HG02870 (cell line): Measurements from ENCODE around the gene CPNE5.
"Not testable (repeated sequence)": the region's sequence is repeated elsewhere in the genome, so short reads cannot be mapped to it uniquely, and the experiment has no call there.

Experiments
- ATAC-seq: cut with Tn5 transposase; IDR thresholded peaks from one replicate; pipeline ENCODE4 v1.9.1; 2021; ENCODE audit warnings: mild to moderate bottlenecking, moderate library complexity; ENCODE audit not compliant: unreplicated experiment

The CPNE5 gene

DNA sequence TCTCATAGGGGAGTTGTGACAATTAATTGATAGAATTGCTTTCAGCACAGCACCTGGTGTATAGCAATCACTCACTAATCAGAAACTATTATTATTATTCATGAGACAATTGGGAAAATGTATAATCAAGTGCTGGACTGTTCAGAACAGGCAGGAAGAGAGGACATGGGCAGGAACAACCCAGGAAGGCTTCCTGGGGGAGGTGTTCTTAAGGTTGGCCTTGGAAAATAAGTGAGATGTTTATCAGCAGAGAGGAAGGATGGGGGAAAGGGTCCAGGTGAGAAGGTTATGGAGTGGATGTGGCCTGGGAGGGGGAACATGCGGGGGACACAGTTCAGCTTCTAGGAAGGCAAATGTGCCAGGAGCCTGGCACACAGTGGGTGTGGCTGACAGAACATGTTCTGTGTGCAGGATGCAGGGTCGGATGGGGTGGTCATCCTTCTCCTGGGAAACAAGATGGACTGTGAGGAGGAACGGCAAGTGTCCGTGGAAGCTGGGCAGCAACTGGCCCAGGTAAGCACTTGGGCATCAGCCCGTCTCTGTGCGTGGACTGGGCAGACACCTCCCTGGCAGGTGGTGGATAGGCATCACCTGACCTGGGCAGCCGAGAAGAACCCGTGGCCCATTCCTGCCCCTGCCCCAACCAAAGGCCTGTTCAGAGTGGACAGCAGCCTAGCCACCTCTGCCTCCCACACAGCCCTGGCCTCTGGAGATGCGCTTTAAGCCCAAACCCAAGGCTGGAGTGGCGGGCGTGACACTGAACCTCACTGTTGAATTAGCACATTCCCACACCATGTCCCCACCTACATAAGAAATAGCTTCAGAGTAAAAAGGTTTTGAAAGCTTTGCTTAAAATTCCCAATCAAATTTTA is 110.7 kb downstream of the CPNE5 start:
- no peak for ATAC-seq

DNA sequence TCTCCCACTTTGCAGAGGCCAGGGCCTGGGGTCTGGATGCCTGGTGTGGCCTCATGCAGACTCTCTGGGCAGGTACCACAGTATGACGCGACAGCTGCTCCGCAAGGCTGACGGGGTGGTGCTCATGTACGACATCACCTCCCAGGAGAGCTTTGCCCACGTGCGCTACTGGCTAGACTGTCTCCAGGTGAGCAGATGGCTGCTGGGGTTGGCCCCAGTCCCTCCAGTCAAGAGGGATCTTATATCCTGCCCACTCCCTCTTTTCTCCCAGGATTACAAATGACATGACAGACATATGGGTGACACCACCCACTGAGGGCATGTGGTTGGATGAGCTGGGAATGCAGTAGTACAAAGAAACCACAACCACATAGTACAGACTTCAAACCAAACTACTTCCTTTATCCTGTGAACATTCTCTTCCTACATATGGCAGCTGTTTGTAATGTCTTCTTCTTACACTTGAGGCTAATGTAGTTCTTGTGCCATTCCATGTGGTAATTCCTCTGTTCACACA is 111.7 kb downstream of the CPNE5 start:
- no peak for ATAC-seq

DNA sequence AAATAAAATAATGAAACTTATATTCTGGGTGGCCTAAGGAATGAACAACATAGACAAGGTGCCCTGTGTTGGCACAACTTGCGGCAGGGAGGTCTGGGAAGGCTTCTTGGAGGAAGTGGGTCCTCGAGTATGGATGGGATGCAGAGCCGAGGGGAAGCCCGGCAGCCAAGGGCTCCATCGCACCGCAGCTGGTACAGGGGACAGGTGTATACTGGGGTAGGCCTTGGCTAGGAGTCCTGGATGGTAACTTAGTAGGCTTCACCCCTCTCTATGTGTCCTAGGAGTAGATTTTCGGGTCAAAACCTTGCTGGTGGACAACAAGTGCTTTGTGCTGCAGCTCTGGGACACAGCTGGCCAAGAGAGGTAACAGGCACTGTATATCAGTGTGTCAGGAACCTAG is 113.7 kb downstream of the CPNE5 start:
- no peak for ATAC-seq

DNA sequence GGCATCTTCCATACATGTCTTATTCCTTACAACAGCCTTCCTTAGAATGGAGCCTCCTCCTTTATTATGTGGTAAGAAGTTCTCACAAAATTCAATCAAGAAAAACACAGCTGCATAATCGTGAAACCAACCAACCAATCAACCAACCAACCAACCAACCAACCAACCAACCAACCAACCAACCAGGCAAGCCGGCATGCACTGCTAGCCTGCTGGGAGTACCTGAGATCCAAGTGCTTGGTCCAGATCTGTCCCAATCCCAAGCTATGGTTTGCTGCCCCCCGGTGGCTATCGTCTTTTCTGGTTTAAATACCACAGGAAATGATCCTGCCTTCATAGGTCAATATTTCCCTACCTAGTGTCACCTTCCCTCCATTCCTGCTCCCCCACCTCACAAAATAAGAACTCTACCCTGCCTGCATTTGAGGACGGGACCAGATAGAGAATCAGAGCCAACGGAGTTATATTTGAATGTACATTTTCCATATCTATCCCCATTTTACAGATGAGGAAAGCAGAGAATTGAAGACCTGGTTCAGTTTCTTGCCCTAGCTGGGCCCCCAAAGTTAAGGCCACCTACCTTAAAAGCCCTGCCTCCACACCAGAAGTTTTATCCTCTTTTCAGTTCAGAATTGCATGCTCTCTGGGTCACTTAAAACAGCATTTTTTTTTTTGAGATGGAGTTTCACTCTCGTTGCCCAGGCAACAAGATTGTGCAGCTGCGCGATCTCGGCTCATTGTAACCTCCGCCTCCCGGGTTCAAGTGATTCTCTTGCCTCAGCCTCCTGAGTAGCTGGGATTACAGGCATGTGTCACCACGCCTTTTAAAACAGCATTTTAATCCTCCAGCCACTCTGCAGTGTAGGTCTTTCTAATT is 114.5 kb downstream of the CPNE5 start:
- no peak for ATAC-seq

DNA sequence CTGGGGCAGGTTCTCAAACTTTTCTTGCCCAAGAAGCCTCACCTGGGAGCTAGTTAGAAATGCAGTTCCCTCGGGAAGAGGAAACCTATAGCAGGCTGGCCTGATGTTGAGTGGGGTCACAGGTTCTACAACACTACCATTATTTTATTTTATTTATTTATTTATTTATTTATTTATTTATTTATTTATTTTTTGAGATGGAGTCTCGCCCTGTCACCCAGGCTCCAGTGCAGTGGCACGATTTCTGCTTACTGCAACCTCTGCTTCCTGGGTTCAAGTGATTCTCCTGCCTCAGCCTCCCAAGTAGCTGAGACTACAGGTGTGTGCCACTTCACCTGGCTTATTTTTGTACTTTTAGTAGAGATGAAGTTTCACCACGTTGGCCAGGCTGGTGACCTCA is 115.3 kb downstream of the CPNE5 start:
- not testable (repeated sequence) for ATAC-seq

GRCh38 chr6:36722879-36723278 is 116.4 kb downstream of the CPNE5 start:
- no peak for ATAC-seq

GRCh38 chr6:36722365-36722764 is 116.9 kb downstream of the CPNE5 start:
- no peak for ATAC-seq

DNA sequence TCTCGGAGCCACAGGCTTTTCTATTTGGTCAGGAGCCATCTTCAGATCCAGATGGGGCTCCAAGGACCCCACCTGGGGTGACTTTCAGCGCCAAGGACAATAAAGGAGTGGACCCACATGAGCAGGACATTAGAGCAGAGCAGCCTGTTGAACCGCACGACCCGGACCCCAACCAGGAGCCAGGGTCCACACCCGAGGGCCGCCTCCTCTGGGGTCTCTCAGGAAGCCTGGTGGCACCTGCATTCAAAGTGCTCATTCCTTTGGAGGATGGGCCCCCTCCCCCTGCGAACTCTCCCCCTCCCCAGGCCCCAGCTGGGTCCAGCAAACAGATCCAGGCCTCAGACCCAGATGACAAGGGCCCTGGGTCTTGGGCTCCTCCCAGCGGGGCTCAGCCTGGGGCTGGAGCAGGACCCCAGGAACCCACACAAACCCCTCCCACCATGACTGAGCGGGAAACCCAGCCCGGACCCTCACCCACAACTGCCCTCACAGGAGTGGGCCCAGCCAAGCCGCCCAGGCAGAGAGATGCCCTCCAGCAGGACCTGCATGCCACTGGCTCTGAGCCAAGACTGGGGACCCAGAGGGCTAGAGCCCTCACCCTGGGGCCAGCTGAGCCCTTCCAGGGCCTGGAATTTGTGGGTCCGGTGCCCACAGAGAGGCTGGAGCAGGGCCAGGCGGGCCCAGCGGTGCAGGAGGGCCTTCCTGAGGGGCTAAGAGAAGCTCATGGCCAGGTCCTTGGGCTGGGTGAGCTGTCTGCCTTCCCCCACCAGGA is 117.7 kb downstream of the CPNE5 start:
- ATAC-seq = no peak

- no peak for ATAC-seq
Measured at GRCh38 chr6:36720251-36721141, 118.7 kb downstream of the CPNE5 start.

- ATAC-seq = no peak
Measured at GRCh38 chr6:36719126-36719525, 120.1 kb downstream of the CPNE5 start.

DNA sequence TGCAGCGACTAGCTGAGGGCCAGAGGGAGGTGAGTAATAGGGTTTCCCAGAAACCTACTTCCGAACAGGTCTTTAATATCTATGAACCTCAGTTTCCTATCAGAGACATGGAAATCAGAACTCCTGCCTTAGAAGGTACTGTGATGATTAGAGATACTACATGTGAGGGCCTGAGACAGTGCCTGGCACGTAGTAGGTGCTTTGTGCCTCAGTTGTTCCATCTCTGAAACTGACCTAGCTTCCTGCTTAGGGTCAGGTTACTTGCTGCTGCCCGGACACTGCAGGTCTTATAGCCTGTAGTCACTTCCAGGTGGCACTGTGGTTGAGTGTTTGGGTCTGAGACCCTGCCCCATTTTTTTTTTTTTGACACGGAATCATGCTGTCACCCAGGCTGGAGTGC is 120.7 kb downstream of the CPNE5 start:
- no peak for ATAC-seq

- no peak for ATAC-seq
Measured at GRCh38 chr6:36717871-36718540, 121.2 kb downstream of the CPNE5 start.

GRCh38 chr6:36717231-36717825 is 121.9 kb downstream of the CPNE5 start:
- no peak for ATAC-seq

DNA sequence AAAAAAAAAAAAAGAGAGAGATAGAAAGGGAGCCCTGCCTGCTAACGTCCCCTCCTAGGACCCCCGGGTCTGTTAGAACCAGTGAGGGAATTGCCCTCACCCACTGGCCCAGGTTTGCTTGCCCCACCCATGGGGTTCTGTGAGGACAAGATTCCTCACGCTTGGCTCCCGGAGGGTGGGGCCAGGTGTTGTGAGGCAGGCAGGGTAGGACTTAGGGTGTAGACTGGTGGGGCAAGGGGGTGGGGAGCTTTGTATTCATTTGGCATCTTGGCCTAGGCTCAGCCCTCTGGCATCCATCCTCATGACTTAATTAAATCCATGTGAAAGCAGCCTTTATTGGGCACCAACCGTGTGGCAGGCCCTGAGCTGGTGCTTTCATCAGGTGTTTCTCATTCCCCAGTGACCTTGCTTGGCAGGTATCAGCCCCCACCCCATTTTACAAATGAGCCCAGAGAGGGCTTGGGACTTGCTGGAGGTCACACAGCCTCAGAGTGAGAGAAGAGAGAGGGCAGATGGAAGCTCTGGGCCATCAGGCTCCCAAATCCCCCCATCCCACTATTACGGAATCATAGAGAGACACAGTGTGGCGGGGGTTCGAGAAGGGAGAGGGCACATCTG is 122.7 kb downstream of the CPNE5 start:
- ATAC-seq = no peak

DNA sequence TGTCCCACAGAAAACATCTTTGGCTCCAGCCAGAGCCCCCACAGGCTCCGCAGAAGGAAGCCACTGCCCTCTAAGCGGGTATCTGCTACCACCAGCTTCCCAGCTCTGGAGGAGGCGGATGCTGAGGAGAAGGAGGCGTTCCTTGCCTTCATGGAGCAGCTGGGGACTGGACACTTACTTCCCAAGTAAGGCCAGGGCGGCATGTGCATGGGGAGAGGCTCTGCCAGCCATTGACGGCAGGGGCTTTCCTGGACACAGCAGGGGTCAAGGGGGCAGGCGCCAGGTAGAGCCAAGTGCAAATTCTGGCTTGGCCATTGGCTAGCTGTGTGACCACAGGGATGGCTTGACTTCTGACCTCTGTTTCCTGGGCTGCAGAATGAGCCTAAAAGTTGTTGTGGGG is 123.8 kb downstream of the CPNE5 start:
- ATAC-seq = no peak

DNA sequence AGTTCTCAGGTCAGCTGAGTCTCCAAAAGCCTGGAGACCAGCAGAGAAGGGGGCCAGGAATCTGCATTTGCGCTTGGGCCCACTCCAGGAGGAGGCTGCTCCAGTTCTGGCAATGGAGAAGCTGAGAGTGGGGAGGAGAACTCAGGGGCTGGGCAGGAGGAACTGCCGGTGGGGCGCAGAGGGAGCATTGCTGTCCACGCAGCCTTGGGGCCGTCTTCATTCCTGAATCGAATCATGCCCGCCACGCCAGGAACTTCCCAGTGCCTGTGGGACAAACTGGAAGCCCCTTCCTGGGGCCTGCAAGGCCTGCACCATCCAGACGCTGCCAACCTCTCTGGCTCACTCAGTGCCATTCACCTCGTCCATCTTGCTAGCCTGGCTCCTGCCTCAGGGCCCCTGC is 124.7 kb downstream of the CPNE5 start:
- no peak for ATAC-seq

DNA sequence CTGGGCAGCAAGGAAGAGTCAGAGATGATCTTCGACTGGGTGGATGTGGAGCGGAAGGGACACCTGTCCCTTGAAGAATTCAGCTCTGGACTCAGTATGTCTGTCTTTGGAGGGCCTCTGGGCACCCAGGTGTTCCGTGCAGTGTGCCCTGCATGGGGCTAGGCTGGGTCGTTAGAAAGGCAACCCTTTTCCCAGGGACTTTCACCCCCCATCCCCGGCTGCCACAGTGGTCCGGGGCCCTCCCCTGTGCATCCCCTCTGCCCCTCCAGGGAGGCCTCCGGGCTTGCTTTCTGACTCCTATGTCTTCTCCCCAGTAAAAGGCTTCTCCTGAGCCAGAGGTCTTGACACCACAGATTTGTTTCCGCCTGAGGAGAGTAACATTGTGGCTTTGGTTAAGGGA is 125.4 kb downstream of the CPNE5 start:
- no peak for ATAC-seq

- no peak for ATAC-seq
Measured at GRCh38 chr6:36712816-36713215, 126.4 kb downstream of the CPNE5 start.

GRCh38 chr6:36706339-36706738 is 132.9 kb downstream of the CPNE5 start:
- no peak for ATAC-seq
